AG09319 (cell line): ENCODE measurements around the gene MLYCD.

Experiments used
- DNase-seq: peaks from one replicate; pipeline ENCODE4 v3.0.0-alpha.2; 2010; ENCODE audit warnings: low read depth; ENCODE audit errors: extremely low read depth
- CTCF ChIP-seq: IDR thresholded peaks from 2 replicates; pipeline ENCODE4 v1.5.1; 2011; ENCODE audit warnings: low read depth, mild to moderate bottlenecking, inconsistent platforms, low read length, moderate library complexity

Gene MLYCD

GRCh38 chr16:83973581-83974385 is 74.9 kb downstream of the MLYCD start:
- DNase-seq, result no peak
- TF ChIP-seq CTCF, result no peak

GRCh38 chr16:83974475-83974874 is 75.6 kb downstream of the MLYCD start:
- no peak for DNase-seq
- no peak for TF ChIP-seq CTCF

GRCh38 chr16:83975590-83976260 is 76.8 kb downstream of the MLYCD start:
- no peak for TF ChIP-seq CTCF
- no peak for DNase-seq
